Stimulated activated CD8-positive, alpha-beta memory T cell treated with anti-CD3 and anti-CD28 coated beads, Interleukin-7, amount 100 ng/mL, for 48 hours (primary cell): ENCODE results near the gene CTNNA1.

Source experiments
- DNase-seq, 2 donors: peaks; one replicate each; pipeline ENCODE4 v3.0.0-alpha.2; 2020; ENCODE audit warnings: low read depth in 1 of 2; ENCODE audit errors: extremely low read depth in 1 of 2

Gene CTNNA1

DNA sequence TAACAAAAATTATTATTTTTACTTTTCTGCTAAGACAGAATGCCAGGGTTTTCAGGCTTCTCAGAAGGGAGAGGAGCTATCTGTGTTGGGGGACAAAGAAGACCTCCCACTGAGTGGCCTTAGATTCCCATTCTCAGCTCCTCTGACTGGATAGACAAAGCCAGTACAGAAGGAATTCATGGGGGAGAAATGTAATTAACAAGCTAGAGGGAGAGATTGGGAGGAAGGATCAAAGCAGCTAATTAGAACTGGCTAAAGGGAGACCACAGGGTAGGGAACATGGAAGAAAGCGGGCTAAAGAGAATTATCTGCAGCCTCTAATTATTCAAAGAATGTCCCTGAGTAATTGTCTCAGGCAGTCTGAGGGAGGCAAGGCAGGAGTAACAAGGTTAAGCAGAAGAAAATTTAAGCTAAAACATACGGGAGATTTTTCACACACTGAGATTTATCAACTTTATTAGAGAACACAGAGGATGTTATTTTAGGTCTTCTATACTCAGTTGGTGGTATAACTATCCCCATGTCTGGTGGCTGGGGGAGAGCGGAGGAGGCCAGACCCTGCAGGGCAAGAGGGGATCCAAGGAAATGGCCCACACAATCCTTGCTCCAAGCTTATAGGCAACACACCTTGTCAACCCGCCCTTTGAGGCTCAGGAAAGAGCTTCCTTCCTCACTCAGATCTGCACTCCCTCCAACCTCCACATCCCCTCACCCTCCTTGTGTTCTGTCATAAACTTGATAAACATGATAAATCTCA, 209.6 kb downstream of the CTNNA1 start:
- DNase-seq: no peak

DNA sequence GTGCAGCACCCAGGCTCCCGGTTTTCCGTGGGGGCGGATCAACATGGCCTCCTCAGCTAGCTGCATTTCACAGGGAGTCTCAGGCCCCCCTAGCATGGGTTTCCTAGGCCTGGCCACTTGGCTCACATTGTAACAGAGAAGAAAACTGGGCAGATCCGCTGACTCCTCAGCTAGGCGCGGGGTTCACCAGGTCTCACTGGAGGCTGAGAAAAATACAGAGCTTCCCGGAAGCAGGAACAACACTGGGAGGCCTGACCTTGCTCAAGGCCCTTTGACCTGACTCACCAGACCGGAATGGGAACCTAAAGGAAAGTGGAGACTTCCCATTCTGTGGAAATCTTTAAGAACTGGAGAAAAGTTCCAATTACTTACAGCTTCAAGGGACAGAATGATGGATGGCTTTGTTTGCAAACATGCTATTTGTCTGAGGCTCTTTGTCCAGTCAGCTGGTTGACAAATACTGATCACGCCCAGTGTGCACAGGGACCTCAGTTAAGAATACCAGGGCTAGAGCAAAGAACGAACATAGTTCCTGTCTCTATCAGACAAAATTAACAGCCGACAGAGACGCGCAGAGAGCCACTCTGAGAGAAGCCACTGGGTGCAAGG, 210.6 kb downstream of the CTNNA1 start:
- no peak for DNase-seq

DNA sequence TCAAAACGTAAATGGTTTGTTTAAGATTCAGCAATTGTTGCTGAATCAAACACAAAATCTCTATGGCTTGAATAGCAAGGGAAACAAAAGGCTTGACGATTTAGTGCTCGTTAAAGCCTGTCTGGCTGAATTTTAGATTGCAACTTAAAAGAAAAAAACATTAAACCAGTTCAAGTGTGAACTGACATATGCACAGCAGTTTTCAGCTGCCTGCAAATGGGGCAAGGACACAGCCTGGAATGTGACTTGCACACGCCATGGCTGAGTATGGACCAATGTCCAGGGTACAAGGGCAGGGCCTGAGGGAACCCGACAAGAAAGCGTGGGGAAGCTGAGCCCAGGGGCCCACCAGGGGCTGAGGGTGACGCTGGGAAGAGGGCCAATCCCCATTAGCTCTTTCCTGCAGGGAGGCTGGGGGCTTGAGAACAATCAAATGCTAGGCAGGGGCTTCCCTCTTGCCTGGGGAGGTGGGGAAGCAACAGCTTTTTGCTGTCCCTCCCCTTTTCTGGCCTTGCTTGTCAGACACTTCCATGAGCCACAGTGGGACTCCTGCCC, 211.5 kb downstream of the CTNNA1 start:
- DNase-seq: no peak

DNA sequence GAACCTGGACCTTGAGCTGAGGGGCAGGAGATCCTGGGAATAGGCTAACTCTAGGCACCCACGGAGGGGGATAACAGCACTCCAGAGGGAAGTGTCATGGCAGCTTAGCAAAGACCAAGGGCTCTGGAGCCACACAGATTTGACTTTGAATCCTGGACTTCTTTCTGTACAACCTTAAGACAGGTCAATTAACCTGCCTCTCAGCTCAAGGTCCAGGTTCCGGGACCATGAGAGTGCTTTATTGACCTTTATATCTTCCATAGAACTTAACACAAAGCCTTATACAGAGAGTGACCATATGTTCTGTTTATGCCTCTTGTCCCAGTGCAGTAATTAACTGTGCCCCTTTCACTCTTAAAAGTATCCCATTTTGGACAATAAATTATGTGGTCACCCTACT, 212.4 kb downstream of the CTNNA1 start:
- DNase-seq: no peak

DNA sequence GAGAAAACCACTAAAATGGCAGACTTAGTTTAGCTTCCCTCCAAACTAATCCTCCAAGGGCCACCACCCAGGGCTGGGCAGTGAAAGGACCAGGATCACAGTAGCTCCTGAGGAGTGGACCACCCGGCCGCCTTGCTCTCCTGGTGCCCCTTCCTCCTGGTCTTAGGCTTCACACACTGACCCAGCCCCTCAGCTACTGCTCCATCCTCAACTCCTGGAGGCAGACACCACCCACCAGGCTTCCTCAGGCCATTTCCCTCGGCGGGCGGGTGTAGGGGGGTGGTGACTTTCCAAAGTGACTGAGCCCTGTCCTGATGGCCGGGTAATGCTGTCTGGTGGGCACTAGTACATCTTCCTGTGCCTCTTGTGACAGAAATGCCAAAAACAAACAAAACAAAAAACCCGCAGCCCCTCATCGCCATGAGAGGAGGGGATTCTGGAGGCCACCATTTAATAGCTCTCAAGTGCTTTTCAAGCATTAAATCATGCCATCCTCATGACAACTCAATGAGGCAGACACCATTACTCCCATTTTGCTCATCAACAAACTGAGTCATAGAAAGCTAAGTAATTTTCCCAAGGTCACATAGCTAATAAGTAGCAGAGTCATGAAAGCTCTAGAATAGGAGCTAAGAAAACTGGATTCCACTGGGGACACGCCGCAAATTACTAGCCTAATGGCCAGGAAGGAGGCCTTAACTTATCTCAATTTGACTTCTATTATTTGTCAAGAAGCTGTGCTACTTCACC, 213.2 kb downstream of the CTNNA1 start:
- DNase-seq: no peak

DNA sequence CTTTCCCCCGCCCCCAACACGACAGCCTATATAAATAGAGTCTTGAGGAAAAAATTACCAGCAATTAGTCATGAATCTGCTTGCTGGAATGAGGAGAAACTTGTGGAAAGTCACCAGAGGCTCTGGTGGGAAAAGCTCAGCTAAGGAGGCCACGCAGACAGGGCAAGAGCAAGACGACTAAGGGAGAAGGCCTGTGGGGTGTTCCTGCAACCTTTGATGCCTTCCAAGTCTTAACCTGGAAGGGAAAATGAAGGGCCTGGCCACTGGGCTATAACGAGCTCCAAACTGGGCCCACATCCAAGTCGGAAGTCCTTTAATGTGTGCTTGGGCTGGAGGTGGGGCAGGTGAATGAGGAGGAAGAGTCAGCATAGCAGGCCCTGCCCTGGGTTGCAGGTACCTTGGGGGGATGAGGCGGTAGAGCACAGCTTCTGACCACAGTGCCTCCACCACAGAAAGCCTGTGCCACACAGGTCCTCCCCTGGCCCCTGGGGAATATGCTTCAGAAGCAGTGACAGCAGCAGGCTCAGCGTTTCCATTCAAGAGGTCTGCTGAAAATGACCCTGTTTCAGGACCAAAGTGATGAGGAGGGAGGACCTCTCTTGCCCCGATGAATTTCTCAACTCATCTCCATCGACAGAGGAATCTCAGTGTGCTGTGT, 214.7 kb downstream of the CTNNA1 start:
- no peak for DNase-seq

DNA sequence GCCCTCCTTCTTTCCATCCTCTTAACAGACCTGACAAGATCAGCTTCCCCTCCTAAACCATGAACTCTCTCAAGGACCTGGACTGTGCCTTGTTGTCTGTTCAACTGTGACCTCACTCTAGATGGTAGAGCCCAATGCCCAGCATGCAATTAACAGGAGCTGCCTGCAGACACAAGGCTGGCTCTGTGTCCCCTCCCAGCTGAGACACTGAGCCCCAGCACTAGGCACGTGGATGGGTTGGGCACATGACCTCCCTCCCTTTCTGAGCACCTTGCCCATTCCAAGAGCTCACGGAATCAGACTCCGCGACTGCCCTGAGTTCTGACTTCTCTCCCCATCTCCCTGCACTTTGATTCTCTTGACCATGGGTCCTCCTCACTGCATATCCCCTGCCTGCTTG, 215.4 kb downstream of the CTNNA1 start:
- DNase-seq: no peak

DNA sequence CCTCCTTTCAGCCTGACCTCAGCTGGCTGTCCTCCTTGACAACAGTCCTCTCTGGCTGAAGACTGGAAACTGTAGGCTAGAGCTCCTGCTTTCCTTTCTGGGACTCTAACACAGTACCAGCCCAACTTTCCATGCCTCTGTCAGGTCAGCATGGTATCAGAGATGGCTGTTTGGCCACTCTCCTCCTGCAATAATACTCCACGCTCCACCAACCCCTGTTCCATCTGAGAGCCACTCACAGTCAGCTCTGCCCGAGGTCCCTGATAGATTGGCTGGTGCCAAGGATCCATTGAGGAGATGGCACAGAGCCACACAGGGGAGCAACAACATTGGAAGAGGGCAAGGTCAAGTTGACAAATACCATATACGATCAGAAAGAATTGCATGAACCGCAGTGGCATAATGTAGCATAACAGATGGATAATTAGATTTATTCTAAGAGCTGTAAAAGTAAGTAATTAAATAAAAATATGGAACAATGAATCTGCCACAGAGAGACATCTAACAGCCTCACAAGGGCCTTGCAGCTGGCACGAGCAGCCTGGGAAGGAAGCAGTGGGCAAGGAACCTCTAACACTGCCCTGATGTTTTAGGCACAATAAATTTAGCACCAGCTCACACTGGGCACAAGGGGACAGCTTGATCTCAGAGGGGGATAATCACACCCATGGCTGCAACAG, 216.2 kb downstream of the CTNNA1 start:
- no peak for DNase-seq

DNA sequence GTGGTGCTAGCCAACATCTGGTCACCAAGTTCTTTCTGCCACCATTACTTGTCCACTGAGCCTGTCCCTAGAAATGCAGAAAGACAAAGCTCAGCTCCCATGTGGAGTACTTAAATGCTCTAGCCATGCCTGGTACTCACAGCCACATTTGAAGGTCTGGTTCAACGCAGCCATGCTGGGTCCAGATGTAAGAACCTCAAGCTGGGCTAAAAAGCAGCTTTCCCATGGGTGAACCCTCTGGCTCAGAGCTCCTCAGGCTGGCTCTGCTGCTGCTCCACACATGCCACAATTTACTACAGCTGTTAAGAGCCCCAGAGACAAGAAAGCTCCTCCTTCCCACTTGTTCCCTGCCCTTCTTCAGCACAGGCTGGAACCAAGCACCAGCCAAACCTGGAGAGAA, 219.0 kb downstream of the CTNNA1 start:
- DNase-seq: no peak

DNA sequence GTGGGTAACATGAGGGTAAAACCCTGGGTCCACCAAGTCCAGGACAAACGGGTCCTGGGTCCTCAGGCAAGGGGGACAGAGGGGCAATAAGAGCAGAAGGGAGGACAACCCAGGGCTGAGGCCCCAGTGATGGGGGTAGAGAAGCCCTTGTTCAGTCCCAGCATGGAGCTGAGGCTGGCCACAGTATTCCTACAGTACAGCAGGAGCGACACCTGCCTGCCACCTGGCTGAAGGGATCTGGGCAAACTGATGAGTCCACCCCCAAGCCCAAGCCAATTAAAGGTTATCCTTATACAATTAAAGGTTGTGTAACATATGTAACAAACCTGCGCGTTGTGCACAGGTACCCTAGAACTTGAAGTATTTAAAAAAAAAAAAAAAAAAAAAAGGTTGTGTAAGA, 219.6 kb downstream of the CTNNA1 start:
- no peak for DNase-seq

DNA sequence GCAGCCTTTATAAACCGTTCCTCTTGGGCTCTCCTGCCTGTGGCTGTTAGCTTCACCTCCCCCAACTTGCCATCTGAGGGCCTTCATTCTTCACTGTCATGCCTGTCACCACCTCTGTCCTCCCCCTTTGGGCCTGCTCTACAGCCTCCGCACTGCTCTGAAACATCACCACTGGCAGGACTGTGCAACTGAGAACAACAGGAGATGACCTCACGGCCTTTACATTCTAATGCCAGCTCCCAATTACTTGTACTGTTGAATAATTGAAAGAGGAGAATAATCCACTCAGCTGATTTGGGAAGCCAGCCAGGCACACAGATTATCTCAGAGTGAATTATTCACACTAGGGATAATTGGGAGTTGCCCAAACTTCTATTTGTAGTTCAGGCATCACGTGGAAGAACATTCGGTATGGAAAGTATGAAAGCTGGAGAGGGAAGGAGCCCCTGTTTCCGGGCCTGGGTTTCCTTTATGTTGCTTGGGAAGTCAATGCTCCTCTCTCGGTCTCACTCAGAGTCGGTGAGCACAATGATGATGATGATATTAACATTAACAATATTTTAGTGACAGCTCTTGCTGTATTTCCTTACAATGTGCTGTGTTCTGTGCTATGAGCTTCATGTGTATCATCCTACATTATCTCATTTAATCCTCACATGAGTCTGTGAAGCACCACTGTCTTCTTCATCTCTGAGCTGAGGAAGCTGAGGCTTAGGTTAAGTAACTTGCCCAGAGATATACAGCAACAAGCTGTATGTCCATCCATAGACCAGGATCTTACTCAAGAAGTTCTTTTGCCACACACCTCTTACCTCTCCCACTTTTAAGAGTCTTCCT, 221.2 kb downstream of the CTNNA1 start:
- no peak for DNase-seq

DNA sequence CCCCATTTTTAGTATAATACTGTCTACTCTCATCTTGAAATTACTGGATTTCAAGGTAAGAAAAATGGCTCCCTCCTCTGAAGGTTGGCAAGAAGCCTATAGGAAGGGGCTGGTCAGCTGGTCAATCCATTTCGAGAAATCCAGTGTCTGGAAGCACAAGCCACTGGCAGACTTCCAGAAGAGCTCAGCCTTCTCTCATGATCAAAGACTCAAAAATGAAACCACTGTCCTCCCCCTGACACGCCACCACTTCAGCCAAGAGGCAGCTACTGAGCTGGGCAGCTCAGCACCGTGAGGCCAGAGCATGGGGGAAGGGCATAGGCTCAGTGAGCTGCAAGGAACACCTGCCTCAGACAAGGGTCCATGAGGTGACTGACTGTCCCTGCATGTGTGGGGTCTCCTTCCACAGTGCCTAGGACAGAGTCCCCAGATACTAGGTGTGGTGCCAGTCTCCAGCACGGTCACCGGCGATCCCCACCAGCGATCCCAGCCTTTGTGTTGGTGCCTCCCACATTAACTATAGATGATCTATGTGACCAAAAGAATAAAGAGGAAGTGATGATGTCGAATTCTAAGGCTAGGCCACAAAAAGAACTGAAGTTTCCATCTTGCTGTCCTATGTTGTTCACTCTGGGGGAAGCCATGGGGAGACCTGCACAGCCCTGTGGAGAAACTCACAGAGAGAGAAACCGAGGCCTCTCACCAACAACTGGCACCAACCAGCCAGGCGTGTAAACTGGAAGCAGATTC, 222.0 kb downstream of the CTNNA1 start:
- no peak for DNase-seq

DNA sequence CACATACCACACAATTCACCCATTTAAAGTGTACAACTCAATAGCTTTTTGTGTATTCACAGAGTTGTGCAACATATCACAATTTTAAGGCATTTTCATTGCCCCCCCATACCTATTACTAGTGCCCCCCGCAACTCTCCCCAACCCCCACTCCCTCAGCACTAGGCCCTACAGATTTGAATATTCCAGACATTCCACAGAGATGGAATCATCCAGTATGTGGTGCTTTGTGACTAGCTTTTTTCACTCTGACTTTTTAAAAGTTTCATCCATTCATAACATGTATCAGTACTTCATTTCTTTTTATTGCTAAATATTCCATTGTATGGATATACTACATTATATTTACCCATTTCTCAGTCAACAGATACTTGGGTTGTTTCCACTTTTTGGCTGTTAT, 224.9 kb downstream of the CTNNA1 start:
- DNase-seq: no peak

DNA sequence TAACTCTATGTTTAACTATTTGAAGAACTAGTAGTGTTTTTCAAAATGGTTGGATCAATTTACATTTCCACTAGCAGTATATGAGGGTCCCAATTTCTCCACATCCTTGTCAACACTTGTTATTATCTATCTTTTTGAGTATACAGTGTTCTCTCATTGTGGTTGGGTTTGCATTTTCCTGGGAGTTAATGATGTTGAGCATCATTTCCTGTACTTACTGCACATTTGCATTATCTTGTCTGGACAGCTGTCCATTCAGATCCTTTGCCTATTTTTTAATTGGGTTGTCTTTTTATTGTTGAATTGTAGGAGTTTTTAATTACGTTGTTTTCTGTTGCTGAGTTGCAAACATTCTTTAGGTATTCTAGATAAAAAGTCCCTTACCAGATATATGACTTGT, 225.4 kb downstream of the CTNNA1 start:
- no peak for DNase-seq

DNA sequence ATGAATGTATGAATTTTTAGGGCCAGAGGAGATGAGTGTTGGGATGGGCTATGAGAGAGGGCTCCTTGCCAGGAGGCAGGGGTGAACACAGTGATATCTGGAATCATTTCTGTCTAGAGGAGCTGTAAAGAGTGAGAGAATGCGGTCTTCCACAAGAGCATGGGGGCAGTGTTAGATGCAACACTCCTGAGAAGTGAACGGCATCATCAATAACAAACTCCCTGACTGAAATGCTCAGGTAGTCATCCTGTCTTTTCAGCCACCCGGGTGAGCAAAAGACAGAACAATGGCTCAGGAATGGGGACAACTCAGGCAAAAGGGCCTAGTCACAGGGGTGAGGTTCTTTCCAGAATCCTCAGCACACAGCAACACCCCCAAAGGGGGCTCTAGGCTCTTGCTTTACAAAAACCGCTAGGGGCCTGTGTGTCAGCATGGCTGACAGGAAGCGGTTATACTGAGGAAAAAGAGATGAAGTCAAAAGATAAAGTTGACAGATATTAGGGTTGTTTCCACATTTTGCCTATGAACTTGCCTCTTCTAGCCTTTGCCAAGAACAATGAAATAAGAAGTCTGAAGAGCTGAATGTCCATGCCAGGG, 226.6 kb downstream of the CTNNA1 start:
- DNase-seq: peak; percentile 6 to 47

DNA sequence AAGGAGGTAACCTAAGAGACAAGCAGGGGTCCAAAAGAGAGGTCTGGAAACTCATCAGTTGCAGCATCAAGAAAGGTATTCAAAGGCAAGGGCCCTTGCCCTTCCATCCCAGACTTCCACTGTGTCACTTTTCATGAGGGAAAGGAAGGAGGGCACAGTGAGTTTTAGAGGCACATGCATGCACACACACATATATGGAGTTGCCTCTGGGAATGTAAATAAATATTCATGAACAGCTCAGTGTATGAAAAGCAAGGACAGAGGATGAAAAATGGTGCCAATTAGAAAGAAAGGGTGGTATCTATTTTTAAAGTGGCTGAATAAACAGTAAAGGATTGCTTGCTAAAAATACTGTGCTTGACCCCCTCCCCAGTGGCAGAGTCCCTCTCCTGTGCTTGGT, 227.2 kb downstream of the CTNNA1 start:
- DNase-seq: no peak

DNA sequence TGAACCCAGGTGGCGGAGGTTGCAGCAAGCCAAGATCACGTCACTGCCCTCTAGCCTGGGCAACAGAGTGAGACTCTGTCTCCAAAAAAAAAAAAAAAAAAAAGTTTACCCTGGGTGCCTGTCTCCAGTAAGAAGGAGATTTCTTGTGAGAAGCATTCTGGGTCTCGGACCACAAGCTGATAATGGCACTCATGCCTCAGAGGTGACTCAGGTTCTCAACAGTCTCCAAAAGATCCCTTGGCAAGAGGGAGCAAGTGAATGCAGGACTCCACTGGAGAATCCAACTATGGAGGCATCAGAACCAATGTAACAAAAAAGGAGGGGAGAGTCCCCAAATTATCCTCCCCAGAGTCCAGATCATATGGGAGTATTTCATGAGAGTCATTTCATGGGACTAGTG, 227.9 kb downstream of the CTNNA1 start:
- DNase-seq: no peak

DNA sequence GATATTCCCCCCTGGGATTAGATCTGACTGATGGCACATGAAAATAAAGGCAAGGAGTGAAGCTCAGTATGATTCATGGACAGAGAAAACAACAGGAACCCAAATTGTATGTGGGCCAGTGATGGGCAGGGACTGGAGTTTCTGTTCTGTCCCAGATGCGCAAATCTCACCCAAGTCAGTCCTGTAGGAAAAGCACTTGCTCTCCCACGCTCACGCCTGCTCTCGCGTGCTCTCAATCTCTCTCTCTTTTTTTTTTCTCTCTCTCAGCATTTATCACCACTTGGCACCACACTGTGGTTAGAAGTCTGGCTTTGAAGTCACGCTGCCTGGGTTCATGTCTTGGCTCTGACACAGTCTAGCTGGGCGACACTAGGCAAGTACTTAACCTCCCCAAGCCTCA, 228.4 kb downstream of the CTNNA1 start:
- DNase-seq: peak in 1 of 2 donors; percentile 18

DNA sequence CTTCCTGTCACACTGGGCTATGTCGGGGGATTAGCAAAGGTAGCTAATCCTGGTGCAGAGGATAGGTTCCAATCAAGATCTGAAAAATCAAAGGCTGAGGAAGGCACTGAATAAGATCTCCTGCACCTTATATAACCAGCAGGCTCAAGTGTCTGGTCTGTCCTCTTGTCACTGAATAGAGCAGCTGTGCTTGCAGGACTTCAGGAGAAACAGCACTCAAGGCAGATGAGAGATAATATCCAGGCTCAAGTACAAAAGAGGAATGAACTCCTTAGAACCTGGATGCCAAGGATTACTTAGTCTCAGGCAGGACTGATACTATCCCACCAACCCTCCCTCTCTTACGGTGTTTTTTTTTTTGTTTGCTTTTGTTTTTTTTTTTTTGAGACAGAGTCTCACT, 230.8 kb downstream of the CTNNA1 start:
- no peak for DNase-seq
